GM21515 (cell line): ENCODE results near the gene DKK2.

Experiments
- ATAC-seq: cut with Tn5 transposase; IDR thresholded peaks from one replicate; pipeline ENCODE4 v1.9.1; 2021; ENCODE audit not compliant: unreplicated experiment

DKK2 gene

GRCh38 chr4:107017443-107018343, 18.4 kb downstream of the DKK2 start:
- no peak for ATAC-seq

GRCh38 chr4:107011312-107011711, 24.8 kb downstream of the DKK2 start:
- no peak for ATAC-seq

GRCh38 chr4:107009196-107009968, 26.7 kb downstream of the DKK2 start:
- no peak for ATAC-seq

GRCh38 chr4:107008115-107008514, 28.0 kb downstream of the DKK2 start:
- ATAC-seq: no peak

- peak; percentile 62 for ATAC-seq
Observed at GRCh38 chr4:107006218-107006617, 29.9 kb downstream of the DKK2 start.

GRCh38 chr4:106996490-106996889, 39.6 kb downstream of the DKK2 start:
- no peak for ATAC-seq

GRCh38 chr4:106993827-106994226, 42.3 kb downstream of the DKK2 start:
- no peak for ATAC-seq

GRCh38 chr4:106987311-106987710, 48.8 kb downstream of the DKK2 start:
- no peak for ATAC-seq

- ATAC-seq: no peak
Observed at GRCh38 chr4:106986486-106986885, 49.6 kb downstream of the DKK2 start.

GRCh38 chr4:106985830-106986229, 50.3 kb downstream of the DKK2 start:
- no peak for ATAC-seq

- ATAC-seq: no peak
Observed at GRCh38 chr4:106982711-106983211, 53.4 kb downstream of the DKK2 start.

- no peak for ATAC-seq
Observed at GRCh38 chr4:106981431-106981830, 54.7 kb downstream of the DKK2 start.

- no peak for ATAC-seq
Observed at GRCh38 chr4:106979476-106979875, 56.6 kb downstream of the DKK2 start.

- no peak for ATAC-seq
Observed at GRCh38 chr4:106978046-106978774, 57.9 kb downstream of the DKK2 start.

- ATAC-seq: no peak
Observed at GRCh38 chr4:106971636-106972035, 64.5 kb downstream of the DKK2 start.

GRCh38 chr4:106967892-106968291, 68.2 kb downstream of the DKK2 start:
- ATAC-seq: no peak

- no peak for ATAC-seq
Observed at GRCh38 chr4:106953036-106953705, 82.9 kb downstream of the DKK2 start.

GRCh38 chr4:106951891-106952290, 84.2 kb downstream of the DKK2 start:
- no peak for ATAC-seq

- ATAC-seq: no peak
Observed at GRCh38 chr4:106941841-106942240, 94.3 kb downstream of the DKK2 start.

GRCh38 chr4:106930522-106930921, 105.6 kb downstream of the DKK2 start:
- ATAC-seq: no peak

- no peak for ATAC-seq
Observed at GRCh38 chr4:106929248-106929647, 106.9 kb downstream of the DKK2 start.
